Spleen (tissue), 7 donors: ENCODE data around the gene PPP3R2.

Source experiments
- CTCF ChIP-seq, 11 experiments: fragments of 200-600 bp in 7 of 11; fragments of 450-650 bp in 4 of 11; sonication (generic) in 4 of 11; IDR thresholded peaks in 8 of 11; conservative IDR thresholded peaks in 3 of 11; 1 replicate in 7 of 11; 2 replicates in 4 of 11; pipeline versions ENCODE4 v1.4.0 to v1.8.0; 2016 to 2021; ENCODE audit warnings: antibody characterized with exemption in 11 of 11, inconsistent platforms in 4 of 11, mild to moderate bottlenecking in 1 of 11
- POLR2AphosphoS5 ChIP-seq, 3 donors: sonication (generic); formaldehyde crosslinking; IDR thresholded peaks; one replicate each; pipeline ENCODE4 v1.5.1; 2017; ENCODE audit warnings: antibody characterized with exemption in 3 of 3
- donor health status: DM: no; HTN: no; CAD: no; lungs with moderate emphysema.
- donor health status: DM: no; HTN: no; CAD: no.
- donor health status: DM: no; HTN: no; CAD: no.

GRCh38 chr9:101572316-101572715 is 22.5 kb downstream of the PPP3R2 start:
- no peak for TF ChIP-seq CTCF (IDR thresholded peaks at IDR 0.05 in 8 of 11, conservative IDR thresholded peaks at IDR 0.05 in 3 of 11)
- no peak for TF ChIP-seq POLR2AphosphoS5 (IDR thresholded peaks at IDR 0.05)
